Skeletal muscle tissue (tissue), 4 donors: ENCODE measurements around the gene RPRML. TPM values are rescaled to one million over a fixed set of nuclear protein-coding genes. Genes with fewer than 3 reads are reported as not detected.

Experiments used
- H3K27ac ChIP-seq: one replicate; pipeline ENCODE4 v1.7.0; 2013; ENCODE audit warnings: mild to moderate bottlenecking, low read depth, low read length, inconsistent platforms
- H3K27me3 ChIP-seq, 3 donors: one replicate each; pipeline ENCODE4 v1.7.0; 2013; ENCODE audit warnings: low read length in 3 of 3; ENCODE audit not compliant: control insufficient read depth in 3 of 3, insufficient read depth in 3 of 3
- H3K36me3 ChIP-seq, 3 donors: one replicate each; pipeline ENCODE4 v1.7.0; 2013; ENCODE audit warnings: low read length in 3 of 3; ENCODE audit not compliant: control insufficient read depth in 3 of 3, insufficient read depth in 3 of 3
- H3K4me1 ChIP-seq, 3 donors: one replicate each; pipeline ENCODE4 v1.7.0; 2013; ENCODE audit warnings: low read length in 3 of 3, mild to moderate bottlenecking in 3 of 3; ENCODE audit not compliant: control insufficient read depth in 3 of 3, insufficient read depth in 3 of 3
- H3K4me3 ChIP-seq, 3 donors: one replicate each; pipeline ENCODE4 v1.7.0; 2013; ENCODE audit warnings: low read length in 3 of 3
- H3K9ac ChIP-seq, 3 donors: one replicate each; pipeline ENCODE4 v1.7.0; 2013; ENCODE audit warnings: low read length in 3 of 3, mild to moderate bottlenecking in 3 of 3, moderate library complexity in 2 of 3, low read depth in 1 of 3
- H3K9me3 ChIP-seq, 3 donors: one replicate each; pipeline ENCODE4 v1.7.0; 2013; ENCODE audit warnings: low read length in 3 of 3; ENCODE audit not compliant: control insufficient read depth in 3 of 3
- total RNA-seq: library from RNA; depleted of rRNA; stranded (reverse); fragments of >200 nt; gene quantifications from one replicate; pipeline ENCODE4 v1.2.3, GENCODE V29; 2014
- donor health status: Osteomylitis.

The RPRML gene
- total RNA-seq, 1 donor from 2014 or later, result not detected

GRCh38 chr17:46950342-46950996, 28.6 kb downstream of the RPRML start:
- Histone ChIP-seq H3K27me3 (peaks cover 9 to 40% (median 22%) of the 10 kb centered on the region in 3 donors), H3K36me3 (peaks cover 2 to 11% (median 10%) of the 10 kb centered on the region in 3 donors), H3K9ac (no peak overlapping the region), H3K4me3 (no peak overlapping the region), H3K27ac (no peak overlapping the region), H3K4me1 (peaks cover 0 to 6% (median 3%) of the 10 kb centered on the region in 3 donors), H3K9me3 (no peaks in the 10 kb centered on the region)

GRCh38 chr17:46949291-46950174, 29.5 kb downstream of the RPRML start:
- Histone ChIP-seq H3K9me3 (no peaks in the 10 kb centered on the region), H3K4me3 (no peak overlapping the region), H3K9ac (no peak overlapping the region), H3K36me3 (peaks cover 2 to 11% (median 10%) of the 10 kb centered on the region in 3 donors), H3K27ac (no peak overlapping the region), H3K27me3 (peaks cover 11 to 40% (median 30%) of the 10 kb centered on the region in 3 donors), H3K4me1 (peaks cover 0 to 11% (median 6%) of the 10 kb centered on the region in 3 donors)

- Histone ChIP-seq H3K4me1 (peaks cover 7 to 20% (median 14%) of the 10 kb centered on the region in 3 donors), H3K27ac (no peak overlapping the region), H3K9ac (no peak overlapping the region), H3K27me3 (peaks cover 11 to 40% (median 30%) of the 10 kb centered on the region in 3 donors), H3K36me3 (peaks cover 2 to 11% (median 10%) of the 10 kb centered on the region in 3 donors), H3K4me3 (no peak overlapping the region), H3K9me3 (no peaks in the 10 kb centered on the region)
These were observed 30.5 kb downstream of the RPRML start for GRCh38 chr17:46948544-46948943.

- Histone ChIP-seq H3K9ac (no peak overlapping the region), H3K9me3 (no peaks in the 10 kb centered on the region), H3K4me1 (peaks cover 9 to 26% (median 21%) of the 10 kb centered on the region in 3 donors), H3K36me3 (peaks cover 2 to 11% (median 10%) of the 10 kb centered on the region in 3 donors), H3K27me3 (peaks cover 11 to 39% (median 30%) of the 10 kb centered on the region in 3 donors), H3K27ac (no peak overlapping the region), H3K4me3 (no peak overlapping the region)
These were observed 31.8 kb downstream of the RPRML start for GRCh38 chr17:46947216-46947615.

GRCh38 chr17:46944931-46945330, 34.1 kb downstream of the RPRML start:
- H3K27me3 ChIP-seq, result peaks cover 3 to 25% (median 25%) of the 10 kb centered on the region in 3 donors
- H3K27ac ChIP-seq, result no peak overlapping the region
- no peaks in the 10 kb centered on the region for H3K9me3 ChIP-seq
- peak overlapping the region in 1 of 3 donors; percentile 16 for H3K9ac ChIP-seq
- peaks cover 9 to 21% (median 17%) of the 10 kb centered on the region in 3 donors for H3K4me1 ChIP-seq
- peaks cover 8 to 18% (median 17%) of the 10 kb centered on the region in 3 donors for H3K36me3 ChIP-seq
- no peak overlapping the region for H3K4me3 ChIP-seq

- no peak overlapping the region for H3K27ac ChIP-seq
- peaks cover 18 to 24% (median 21%) of the 10 kb centered on the region in 3 donors for H3K36me3 ChIP-seq
- no peak overlapping the region for H3K4me3 ChIP-seq
- H3K4me1 ChIP-seq, result peaks cover 9 to 21% (median 17%) of the 10 kb centered on the region in 3 donors
- H3K9ac ChIP-seq, result peak overlapping the region in 2 of 3 donors; percentile 16 to 33
- H3K9me3 ChIP-seq, result no peaks in the 10 kb centered on the region
- peaks cover 3 to 18% (median 16%) of the 10 kb centered on the region in 3 donors for H3K27me3 ChIP-seq
These were observed 35.3 kb downstream of the RPRML start for GRCh38 chr17:46943501-46944393.

- Histone ChIP-seq H3K9me3 (no peaks in the 10 kb centered on the region), H3K27me3 (peaks cover 3 to 14% (median 10%) of the 10 kb centered on the region in 3 donors), H3K4me3 (no peak overlapping the region)
These were observed 35.9 kb downstream of the RPRML start for GRCh38 chr17:46943218-46943500.

GRCh38 chr17:46942441-46943217, 36.4 kb downstream of the RPRML start:
- Histone ChIP-seq H3K36me3 (peaks cover 28 to 29% (median 28%) of the 10 kb centered on the region in 3 donors), H3K4me3 (no peak overlapping the region), H3K9me3 (no peaks in the 10 kb centered on the region), H3K4me1 (peaks cover 9 to 21% (median 17%) of the 10 kb centered on the region in 3 donors), H3K9ac (no peak overlapping the region), H3K27me3 (peaks cover 3 to 14% (median 8%) of the 10 kb centered on the region in 3 donors), H3K27ac (no peak overlapping the region)

More at GRCh38 chr17:46943218-46943500, 35.9 kb downstream of the RPRML start:
- H3K36me3 ChIP-seq, result peaks cover 24 to 26% (median 25%) of the 10 kb centered on the region in 3 donors
- peaks cover 9 to 21% (median 17%) of the 10 kb centered on the region in 3 donors for H3K4me1 ChIP-seq
- H3K9ac ChIP-seq, result no peak overlapping the region
- H3K27ac ChIP-seq, result no peak overlapping the region
